NCI-H1417 treated with DMSO at 0.1 percent for 48 hours (cell line): Measurements from ENCODE around the gene VSIR.

Source experiments
- DNase-seq: peaks from one replicate; lab custom pipeline; 2025; lab: John Stamatoyannopoulos, UW

The VSIR gene

DNA sequence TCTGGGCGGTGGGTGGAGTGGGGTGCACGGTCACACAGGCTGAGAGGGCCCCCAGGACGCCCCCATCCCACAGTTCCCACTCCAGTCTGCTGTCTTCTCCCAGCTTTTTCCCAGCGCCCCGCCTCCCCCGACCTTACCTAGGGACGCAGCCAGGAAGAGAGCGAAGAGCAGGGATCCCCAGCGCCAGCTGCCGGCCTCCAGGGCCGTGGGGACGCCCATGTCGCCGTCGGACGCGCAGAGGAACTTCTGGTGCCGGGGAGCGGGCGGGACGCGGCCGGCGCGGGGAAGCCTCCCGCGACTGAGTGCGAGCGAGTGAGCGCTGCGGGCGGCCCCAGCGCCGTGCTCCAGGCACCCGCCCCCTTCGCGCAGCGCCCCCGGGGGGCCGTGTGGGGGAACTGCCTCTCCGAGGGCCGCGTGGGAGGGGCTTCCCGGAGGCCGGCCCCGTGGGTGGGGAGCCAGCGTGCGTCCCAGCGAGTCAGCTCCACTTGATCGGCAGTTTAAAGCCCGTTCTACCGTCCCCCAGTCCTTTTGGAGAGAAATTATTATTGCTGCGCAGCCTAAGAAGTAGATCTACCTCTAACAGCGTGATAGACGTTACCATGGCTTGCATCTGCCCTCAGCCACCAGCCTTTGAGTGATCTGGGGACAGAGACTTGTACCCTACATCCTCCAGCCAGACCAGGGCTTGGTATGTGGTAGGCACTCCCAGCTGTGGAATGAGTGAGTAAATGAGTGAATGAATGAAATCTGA is at the start of gene VSIR:
VSIR (minus strand) TSS at position 300 of the 751 bp plus-strand sequence; CDS start at position 219, 81 bp downstream.
- no peak for DNase-seq

DNA sequence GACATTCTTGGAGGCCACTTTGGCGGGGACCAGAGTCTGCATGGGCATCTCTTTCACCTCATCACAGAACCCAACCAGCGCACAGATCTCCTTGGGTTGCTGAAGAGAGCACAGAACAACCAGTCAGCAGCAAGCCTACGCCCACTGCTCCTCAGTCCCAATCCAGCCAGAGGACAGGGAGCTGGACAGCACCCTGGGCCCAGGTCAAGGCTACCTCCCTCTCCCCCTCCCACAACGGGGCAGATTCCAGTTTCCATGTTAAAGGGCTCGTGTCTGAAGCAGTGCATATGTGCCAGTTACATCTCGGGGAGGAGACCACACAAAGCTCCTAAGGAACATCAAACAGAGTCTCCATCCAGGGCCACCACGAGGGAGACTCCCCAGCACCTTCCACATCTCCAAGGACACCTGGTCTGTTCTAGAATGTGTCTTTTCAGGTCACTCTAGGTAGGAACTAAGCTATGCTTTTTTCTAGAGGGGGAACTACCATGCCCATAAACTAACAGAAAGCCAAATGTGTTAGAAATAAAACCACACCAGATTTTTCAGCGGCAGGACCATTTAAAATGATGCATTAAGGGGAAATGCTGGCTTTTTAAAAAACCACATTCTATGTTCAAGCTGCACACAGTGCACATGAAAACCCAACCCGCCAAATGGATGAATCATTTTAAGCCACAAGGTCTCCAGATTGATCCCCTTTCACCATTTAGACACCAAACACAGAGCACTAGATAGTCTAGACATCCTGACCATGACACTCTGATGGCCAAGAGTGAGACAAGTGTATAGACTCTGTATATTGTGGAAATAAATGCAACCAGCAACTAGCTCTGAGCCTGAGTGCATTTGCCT is 48.8 kb upstream of the VSIR start:
- no peak for DNase-seq

DNA sequence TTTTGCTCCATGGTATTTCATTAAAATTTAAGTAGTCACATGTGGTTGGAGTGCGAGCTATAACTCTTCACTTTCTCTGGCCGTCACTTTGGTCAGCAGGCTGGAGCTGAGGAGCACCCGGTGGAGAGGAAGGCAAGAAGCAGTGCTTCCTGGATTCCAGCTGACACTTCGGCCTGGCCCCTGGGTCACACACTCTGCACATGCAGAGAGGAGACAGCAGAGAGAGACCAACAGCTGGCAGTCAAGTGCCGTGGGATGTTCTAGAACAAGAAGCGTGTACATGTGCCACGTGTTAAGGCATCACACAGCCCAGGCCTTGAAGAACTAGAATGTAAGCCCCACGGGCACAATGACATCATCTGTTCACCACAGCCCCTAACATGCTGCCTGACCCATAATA is 47.6 kb upstream of the VSIR start:
- no peak for DNase-seq

DNA sequence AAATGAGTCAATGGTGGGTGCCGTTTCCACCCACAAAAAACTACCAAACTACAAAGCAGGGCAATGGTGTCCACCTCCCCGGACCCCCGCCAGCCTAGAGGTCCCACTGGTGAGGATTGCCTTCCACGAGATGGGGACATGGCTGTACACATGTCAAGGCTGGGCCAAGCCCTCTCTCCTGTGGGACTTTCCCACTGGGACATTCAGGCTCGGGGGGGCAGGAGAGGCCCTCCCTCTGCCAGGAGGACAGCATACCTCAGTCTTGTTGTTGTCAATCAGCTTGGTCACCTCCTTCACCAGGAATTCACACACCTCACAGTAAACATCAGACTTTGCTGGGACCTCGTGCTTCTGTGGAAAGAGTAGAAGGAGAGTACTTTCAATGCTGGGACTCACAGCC is 46.7 kb upstream of the VSIR start:
- no peak for DNase-seq

DNA sequence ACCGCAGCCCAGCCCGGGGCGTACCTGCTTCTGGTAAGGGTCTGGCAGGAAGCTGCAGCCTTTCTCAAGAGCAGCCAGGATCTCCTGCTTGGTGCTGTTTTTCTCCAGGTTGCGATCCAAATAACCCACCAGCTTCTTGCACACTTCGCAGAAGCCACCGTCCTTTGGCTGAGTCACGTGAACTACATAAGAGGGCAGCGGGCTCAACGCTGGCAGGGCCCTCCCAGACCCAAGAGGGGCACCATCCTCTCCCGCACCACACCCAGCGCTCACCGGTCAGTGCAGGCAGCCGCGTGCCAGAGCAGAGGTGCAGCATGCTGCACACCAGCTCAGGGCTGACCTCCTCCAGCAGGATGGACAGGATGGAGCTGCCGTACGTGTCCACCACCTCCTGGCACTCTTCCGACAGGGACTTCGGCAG is 46.1 kb upstream of the VSIR start:
- DNase-seq = no peak

DNA sequence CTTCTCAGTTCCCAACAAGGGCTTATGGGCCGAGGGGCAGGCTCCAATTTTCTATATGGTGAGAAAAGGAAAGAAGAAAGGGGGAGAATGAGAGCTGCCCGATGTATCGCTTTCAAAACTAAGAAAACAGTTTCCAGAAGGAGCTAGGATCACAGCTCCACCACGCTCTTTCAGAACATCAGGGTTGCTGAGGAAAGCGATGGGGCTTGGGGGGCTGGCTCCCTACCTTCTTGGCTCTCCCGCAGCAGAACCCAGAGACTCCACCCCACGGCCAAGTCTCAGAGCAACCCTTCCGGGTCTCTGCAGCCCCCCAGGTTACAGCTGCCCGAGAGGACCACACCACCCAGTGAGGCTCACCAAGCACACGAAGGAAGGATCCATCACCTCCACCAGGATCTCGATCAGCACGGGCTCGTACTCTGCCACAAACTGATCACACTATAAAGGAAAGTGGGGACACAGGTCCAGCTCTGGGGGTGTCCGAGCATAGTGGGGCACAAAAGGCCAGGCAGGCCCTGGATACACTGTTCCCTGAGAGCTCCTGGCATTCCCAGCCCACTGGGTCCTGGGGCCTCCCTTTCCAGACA is 45.4 kb upstream of the VSIR start:
- DNase-seq = no peak

DNA sequence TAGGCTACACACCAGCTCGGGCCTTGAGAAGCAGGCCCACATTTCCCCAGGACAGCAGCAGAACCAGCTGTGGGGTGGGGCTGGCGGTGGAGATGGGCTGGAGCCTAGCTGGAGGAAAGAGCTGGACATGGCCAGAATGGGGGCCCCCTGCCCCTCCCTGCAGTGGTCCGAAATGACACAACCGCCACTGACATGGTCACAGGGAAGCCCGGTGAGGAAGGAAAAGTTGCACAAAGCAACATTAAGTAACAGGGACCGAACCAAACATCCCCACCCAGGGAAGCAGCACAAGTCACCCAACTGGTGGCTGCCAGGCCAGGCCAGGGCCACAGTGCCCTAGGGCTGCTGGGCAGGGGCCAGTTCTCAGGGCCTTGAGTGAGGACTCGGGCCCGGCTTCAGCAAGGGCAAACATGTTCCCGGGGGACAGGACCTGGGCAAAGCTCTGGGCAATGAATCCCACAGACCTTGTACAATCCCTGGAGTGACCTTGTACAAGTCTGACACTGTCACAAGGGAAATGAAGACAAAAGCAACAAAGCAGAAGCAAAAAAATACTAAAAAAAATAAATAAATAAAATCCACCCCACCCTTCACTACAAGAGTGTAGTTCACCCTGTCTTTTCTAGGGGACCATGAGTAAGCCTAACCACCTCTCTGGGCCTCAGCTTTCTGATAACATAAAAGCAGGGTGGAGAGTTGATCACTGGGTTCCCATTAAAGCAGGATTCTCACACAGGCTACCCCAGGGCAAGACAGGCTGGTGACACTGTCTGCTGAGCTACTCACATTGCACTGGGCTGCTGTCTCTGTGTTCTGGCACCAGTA is 44.7 kb upstream of the VSIR start:
- DNase-seq = no peak

DNA sequence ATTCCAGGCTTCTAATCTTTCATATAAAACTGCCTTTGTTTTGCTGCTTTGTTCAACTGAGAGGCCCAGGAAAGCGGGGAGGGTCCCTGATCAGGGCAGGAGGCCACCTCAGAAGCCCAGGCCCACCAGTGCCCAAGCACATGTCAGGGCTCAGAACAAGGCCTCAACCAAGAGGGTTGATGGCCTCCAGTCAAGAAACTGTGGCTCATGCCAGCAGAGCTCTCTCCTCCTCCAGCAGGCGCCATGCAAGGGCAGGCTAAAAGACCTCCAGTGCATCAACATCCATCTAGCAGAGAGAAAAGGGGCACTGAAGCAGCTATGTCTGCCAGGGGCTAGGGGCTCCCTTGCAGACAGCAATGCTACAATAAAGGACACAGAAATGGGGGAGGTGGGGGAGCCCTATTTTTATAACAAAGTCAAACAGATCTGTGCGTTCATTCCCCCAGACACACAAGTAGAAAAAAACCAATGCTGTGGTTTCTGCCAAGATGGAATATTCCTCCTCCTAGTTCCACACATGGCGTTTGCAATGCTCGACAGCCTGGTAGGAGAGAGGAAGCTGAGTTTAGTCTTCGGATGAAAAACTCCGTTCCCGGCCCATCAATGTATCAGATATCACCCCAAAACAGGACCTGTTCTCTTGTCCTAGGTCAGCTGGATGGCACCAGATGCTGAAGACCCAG is 43.8 kb upstream of the VSIR start:
- no peak for DNase-seq

DNA sequence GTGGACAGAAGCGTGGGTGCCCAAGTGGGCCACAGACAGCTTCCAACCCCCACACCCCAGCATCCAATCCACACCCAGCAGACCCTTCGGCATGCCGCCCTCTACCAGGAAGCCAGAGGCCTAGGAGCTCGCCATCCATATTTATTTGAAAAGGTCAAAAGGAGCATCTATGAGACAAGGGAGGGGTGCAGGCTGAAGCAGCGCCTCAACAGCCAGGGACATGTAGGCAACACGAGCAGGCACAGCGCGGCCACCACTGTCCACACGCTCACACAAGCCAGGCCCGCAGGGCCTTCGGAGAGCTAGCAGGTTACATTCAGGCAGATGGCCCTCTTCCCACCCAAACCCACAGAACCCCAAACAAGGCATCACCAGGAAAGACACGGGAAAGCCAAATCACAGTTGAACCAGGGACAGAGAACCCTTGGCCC is 43.1 kb upstream of the VSIR start:
- no peak for DNase-seq

DNA sequence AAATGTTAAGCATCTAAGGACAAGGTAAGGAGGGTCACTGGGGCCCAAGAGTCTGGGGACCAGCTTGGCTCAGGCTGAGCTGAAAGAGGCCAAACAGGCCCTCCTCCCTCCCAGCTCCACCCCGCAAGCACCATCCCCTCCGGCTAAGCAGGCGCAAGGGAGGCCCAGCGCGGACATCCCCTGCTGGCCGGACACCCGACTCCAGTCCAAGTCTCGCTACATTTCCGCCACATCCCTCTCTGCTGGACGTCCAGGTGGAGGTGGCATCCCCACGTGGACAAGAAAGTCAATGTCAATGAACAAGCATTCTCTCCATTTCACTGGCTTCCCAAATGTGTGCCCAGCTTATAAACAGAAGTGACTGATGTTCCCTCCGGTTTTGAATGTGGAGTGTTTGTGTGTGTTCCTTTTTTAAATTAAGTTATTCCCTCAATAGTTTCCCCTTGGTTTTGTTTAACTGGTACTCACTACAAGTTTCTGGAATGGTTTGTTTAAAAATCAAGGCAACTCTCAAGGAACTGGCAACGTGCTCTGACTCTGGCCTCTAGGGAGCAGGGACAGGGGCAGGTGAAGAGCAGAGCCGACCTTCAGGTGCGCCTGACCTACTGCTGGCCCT is 42.3 kb upstream of the VSIR start:
- no peak for DNase-seq

DNA sequence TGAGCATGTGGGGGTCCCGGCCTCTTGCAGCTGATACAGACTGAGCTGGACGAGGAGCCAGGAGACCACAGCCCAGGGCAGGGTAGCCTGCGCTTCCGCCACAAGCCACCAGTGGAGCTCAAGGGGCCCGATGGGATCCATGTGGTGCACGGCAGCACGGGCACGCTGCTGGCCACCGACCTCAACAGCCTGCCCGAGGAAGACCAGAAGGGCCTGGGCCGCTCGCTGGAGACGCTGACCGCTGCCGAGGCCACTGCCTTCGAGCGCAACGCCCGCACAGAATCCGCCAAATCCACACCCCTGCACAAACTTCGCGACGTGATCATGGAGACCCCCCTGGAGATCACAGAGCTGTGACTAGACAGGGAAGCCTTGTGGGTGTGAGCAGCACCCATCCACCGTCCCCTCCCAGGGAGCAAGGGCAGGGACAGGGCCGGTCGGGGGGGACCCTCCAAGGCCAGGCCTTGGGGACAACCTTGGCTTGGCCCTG is 41.6 kb upstream of the VSIR start:
- DNase-seq = no peak

DNA sequence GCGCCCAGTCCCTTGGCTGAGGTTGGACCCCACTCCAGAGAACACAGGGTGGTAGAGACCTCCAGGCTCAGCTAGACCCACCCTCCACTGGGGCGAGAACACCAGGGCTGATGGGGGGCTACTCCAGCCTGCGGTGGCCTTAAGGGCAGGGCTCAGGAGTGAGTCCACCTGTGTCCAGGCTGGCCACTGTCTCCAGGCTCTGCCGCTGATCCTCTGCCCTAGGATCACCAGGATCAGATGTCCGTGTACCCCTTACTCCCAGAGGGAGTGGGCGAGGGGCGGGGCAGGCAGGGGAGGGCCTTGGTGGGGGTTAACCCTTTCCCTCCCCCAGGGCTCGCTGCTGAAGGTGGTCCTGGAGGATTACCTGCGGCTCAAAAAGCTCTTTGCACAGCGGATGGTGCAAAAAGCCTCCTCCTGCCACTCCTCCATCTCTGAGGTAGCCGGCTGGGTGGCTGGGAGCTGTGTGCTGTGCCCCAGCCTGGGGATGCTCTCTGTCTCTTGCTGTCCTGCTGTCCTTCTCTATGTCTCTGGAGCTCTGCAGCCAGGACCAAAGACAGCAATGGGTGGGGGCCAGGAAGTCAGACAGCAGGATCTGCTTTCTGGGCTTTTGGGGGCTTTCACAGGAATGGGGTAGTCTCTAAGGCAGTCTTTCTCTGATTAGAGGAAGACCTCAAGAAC is 39.7 kb upstream of the VSIR start:
- no peak for DNase-seq

DNA sequence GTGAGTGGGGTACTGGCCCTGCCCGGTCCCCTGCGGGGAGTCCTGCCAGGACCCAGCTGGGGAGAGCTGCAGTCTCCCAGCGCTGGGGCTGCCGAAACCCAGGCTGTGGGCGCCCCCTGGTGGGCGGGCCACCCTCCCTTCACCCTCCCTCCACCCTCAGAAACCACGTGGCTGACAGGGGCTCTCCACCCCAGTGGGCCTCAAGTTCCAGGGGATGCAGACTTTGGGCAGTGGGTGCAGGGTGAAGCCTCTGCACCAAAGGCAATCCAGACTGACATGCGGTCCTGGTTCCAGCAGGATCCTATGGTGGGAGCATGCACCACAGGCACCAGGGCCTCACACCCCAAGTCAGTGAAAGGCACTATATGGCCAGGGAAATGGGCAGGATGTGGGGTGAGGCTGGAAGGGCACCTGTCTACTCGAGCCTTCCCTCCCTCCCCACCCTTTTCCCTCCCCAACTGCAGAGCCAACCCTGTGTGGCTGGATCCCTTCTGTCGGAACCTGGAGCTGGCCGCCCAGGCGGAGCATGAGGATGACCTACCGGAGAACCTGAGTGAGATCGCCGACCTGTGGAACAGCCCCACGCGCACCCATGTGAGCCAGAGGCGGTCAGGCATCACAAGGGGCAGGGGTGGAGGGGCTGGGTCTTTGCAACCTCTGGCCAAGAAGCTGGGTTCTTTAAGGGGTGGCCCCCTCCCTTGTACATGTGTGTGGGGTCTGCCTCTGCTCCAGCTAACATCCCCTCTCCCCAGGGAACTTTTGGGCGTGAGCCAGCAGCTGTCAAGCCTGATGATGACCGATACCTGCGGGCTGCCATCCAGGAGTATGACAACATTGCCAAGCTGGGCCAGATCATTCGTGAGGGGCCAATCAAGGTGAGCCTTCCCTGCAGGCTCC is 38.9 kb upstream of the VSIR start:
- no peak for DNase-seq

DNA sequence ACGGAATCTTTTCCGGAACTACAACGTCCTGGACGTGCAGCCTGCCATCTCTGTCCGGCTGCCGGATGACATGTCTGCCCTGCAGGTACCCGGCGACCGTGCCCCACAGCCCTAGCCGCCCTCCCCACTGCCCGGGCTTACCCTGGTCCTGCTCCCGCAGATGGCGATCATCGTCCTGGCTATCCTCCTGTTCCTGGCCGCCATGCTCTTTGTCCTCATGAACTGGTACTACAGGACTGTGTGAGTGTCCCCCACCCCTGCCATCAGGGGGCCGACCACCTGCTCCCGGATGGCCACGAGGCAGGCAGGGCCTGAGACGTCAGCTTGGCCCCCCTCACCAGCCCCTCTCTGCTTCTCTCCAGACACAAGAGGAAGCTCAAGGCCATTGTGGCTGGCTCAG is 38.0 kb upstream of the VSIR start:
- DNase-seq = no peak

DNA sequence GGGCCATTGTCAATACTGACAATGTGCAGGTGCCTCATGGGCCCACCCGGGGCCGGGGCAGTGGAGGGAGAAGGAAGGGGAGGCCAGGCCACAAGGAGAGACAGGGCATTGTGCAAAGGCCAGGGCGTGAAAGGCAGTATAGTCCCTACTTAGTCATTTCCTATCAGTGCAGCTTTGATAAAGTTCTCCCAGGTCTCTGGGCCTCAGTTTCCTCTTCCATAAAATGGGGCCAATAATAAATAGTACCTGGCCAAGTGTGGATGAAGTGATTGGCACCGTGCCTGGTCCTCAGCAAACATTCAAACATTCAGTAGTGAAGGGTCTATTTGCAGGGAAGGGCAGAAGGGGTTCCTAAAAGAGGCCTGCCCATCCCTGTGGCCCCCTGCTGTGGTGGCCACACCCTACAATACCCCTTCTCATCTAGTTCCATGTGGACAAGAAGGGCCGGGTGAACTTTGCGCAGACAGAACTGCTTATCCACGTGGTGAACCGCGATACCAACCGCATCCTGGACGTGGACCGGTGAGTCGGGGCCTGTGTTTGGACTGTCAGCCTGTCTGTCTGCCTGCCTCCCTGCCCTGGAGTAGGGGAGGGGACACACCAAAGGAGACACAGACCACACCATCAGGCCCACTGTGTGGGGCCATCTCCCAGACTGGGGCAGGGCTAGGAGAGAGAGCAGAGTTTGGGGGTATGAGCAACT is 36.9 kb upstream of the VSIR start:
- no peak for DNase-seq

DNA sequence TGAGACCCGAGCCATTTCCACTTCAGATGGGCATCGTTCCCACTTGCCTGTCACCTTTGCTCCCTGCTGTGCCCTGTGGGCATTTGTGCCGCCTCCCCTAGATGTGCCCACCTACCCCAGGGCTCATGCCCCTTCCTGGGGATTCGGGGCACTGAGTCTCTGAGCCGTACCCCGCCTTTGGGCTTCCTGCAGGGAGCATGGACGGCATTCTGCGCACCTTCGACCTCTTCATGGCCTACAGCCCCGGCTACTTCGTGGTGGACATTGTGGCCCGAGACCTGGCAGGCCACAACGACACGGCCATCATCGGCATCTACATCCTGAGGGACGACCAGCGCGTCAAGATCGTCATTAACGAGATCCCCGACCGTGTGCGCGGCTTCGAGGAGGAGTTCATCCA is 36.3 kb upstream of the VSIR start:
- no peak for DNase-seq

DNA sequence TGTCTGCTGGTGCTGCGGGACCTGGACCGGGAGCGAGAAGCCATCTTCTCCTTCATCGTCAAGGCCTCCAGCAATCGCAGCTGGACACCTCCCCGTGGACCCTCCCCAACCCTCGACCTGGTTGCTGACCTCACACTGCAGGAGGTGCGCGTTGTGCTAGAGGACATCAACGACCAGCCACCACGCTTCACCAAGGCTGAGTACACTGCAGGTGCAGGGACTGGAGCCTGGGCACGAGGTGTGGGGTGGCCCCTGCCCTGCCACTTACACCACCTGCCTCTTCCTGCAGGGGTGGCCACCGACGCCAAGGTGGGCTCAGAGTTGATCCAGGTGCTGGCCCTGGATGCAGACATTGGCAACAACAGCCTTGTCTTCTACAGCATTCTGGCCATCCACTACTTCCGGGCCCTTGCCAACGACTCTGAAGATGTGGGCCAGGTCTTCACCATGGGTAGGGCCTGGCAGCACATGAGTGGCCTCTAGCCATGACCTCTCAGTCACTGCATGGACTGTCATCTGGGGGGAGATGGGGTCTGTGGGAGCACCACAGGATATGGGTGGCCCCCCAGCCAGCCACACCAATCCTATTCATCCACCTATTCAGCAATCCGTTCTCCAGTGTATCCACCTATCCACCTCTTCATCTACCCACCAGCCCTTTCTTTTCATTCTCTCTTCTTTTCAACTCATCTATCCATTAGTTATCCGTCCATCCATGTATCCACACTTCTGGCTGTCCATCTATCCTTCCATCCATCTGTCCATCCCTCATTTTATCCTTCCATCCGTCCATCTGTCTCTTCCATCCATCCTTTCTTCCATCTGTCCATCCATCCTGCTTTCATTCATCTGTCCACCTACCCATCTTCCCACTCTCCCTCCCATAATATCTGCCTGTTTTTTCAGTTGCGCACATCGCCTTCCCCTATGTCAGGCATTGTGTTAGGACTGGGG is 34.5 kb upstream of the VSIR start:
- DNase-seq = no peak
